Thyroid gland (tissue), 4 donors: ENCODE measurements around the gene CS.

Experiments
- POLR2A ChIP-seq, 2 donors: fragments of 450-650 bp; IDR thresholded peaks; one replicate each; pipeline ENCODE4 v1.6.1; 2017; ENCODE audit warnings: antibody characterized with exemption in 2 of 2, mild to moderate bottlenecking in 2 of 2, moderate library complexity in 1 of 2
- TF ChIP-seq, protein P1 (sequence below), 6 experiments: fragments of 200-600 bp in 3 of 6; fragments of 450-650 bp in 3 of 6; sonication (generic) in 3 of 6; IDR thresholded peaks; one replicate each; pipeline ENCODE4 v1.5.1; 2016 to 2019; ENCODE audit warnings: antibody characterized with exemption in 6 of 6, mild to moderate bottlenecking in 2 of 6, inconsistent platforms in 1 of 6, moderate library complexity in 1 of 6

DNA sequence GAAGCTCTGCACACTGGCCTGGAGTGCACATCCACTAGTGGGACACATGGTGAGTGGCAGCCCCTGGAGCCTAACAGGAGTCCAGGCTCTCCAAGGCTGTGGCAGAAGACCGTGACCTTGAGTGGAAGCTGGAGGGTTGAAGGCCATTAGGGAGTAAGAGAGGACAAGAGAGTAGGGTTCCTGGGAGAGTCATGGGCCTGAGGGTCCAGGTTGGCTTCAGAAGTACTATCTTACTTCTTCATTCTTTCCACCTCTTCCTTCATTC lies 39.0 kb upstream of the CS start:
- TF ChIP-seq, protein P1, sequence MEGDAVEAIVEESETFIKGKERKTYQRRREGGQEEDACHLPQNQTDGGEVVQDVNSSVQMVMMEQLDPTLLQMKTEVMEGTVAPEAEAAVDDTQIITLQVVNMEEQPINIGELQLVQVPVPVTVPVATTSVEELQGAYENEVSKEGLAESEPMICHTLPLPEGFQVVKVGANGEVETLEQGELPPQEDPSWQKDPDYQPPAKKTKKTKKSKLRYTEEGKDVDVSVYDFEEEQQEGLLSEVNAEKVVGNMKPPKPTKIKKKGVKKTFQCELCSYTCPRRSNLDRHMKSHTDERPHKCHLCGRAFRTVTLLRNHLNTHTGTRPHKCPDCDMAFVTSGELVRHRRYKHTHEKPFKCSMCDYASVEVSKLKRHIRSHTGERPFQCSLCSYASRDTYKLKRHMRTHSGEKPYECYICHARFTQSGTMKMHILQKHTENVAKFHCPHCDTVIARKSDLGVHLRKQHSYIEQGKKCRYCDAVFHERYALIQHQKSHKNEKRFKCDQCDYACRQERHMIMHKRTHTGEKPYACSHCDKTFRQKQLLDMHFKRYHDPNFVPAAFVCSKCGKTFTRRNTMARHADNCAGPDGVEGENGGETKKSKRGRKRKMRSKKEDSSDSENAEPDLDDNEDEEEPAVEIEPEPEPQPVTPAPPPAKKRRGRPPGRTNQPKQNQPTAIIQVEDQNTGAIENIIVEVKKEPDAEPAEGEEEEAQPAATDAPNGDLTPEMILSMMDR (IDR thresholded peaks at IDR 0.05): no peak
- no peak for TF ChIP-seq POLR2A (IDR thresholded peaks at IDR 0.05)
